Measurements from ENCODE around the gene TNFRSF8.

The TNFRSF8 gene

GRCh38 chr1:12159816-12160215 is 96.7 kb downstream of the TNFRSF8 start:
- DNase-seq (ENCODE audit: low spot score): no peak

GRCh38 chr1:12161324-12161661 is 98.2 kb downstream of the TNFRSF8 start:
- no peak for DNase-seq (ENCODE audit: low spot score)

- peak; percentile 52 for DNase-seq (ENCODE audit: low spot score)
Measured at GRCh38 chr1:12161662-12162458, 98.8 kb downstream of the TNFRSF8 start.

- DNase-seq (ENCODE audit: low spot score): no peak
Measured at GRCh38 chr1:12162459-12163137, 99.5 kb downstream of the TNFRSF8 start.

- no peak for DNase-seq (ENCODE audit: low spot score)
Measured at GRCh38 chr1:12163210-12163609, 100.1 kb downstream of the TNFRSF8 start.

- DNase-seq (ENCODE audit: low spot score): no peak
Measured at GRCh38 chr1:12164210-12164609, 101.1 kb downstream of the TNFRSF8 start.

GRCh38 chr1:12165342-12165741 is 102.2 kb downstream of the TNFRSF8 start:
- no peak for DNase-seq (ENCODE audit: low spot score)

GRCh38 chr1:12166834-12167492 is 103.9 kb downstream of the TNFRSF8 start, which contains the start of gene TNFRSF1B:
TNFRSF1B (plus strand) TSS chr1:12166991; CDS start chr1:12167092, 101 bp downstream.
- DNase-seq (ENCODE audit: low spot score): peak; percentile 36

GRCh38 chr1:12167493-12168429 is 104.7 kb downstream of the TNFRSF8 start:
- peak; percentile 39 for DNase-seq (ENCODE audit: low spot score)

GRCh38 chr1:12168451-12169160 is 105.5 kb downstream of the TNFRSF8 start:
- DNase-seq (ENCODE audit: low spot score): no peak

- DNase-seq (ENCODE audit: low spot score): no peak
Measured at GRCh38 chr1:12169442-12170135, 106.5 kb downstream of the TNFRSF8 start.

- no peak for DNase-seq (ENCODE audit: low spot score)
Measured at GRCh38 chr1:12170263-12170671, 107.2 kb downstream of the TNFRSF8 start.

- no peak for DNase-seq (ENCODE audit: low spot score)
Measured at GRCh38 chr1:12171206-12172041, 108.3 kb downstream of the TNFRSF8 start.

GRCh38 chr1:12172042-12172851 is 109.1 kb downstream of the TNFRSF8 start:
- DNase-seq (ENCODE audit: low spot score): no peak

- DNase-seq (ENCODE audit: low spot score): no peak
Measured at GRCh38 chr1:12173041-12173509, 110.0 kb downstream of the TNFRSF8 start.

GRCh38 chr1:12173631-12174121 is 110.6 kb downstream of the TNFRSF8 start:
- DNase-seq (ENCODE audit: low spot score): no peak

GRCh38 chr1:12174924-12175810 is 112.1 kb downstream of the TNFRSF8 start:
- no peak for DNase-seq (ENCODE audit: low spot score)

Data from hematopoietic multipotent progenitor cell treated with erythropoietin and hydrocortisone succinate and interleukin-3 and kit ligand, for 15 days (in vitro differentiated cells).